Osteoblast (primary cell): Measurements from ENCODE around the gene KCTD13. TPM values are rescaled to one million over a fixed set of nuclear protein-coding genes. Genes with fewer than 3 reads are reported as not detected.

ENCODE experiments used
- DNase-seq: peaks from one replicate; pipeline ENCODE4 v3.0.0; 2011; ENCODE audit warnings: low spot score, mixed read lengths; ENCODE audit not compliant: insufficient read length; ENCODE audit errors: missing footprints
- H2AFZ ChIP-seq: 2 replicates; pipeline ENCODE4 v1.6.0; 2011; ENCODE audit warnings: mild to moderate bottlenecking, low read length
- H3K27ac ChIP-seq: 2 replicates; pipeline ENCODE4 v1.5.1; 2011; ENCODE audit warnings: mild to moderate bottlenecking, low read depth, low read length, moderate library complexity
- H3K27me3 ChIP-seq: 2 replicates; pipeline ENCODE4 v1.6.0; 2012; ENCODE audit warnings: mild to moderate bottlenecking, control low read depth, inconsistent platforms, low read length, moderate library complexity; ENCODE audit not compliant: insufficient read depth
- H3K36me3 ChIP-seq: 2 replicates; pipeline ENCODE4 v1.5.1; 2011; ENCODE audit warnings: mild to moderate bottlenecking, low read length, control low read depth, moderate library complexity; ENCODE audit not compliant: insufficient read depth
- H3K4me1 ChIP-seq: 2 replicates; pipeline ENCODE4 v1.5.1; 2011; ENCODE audit warnings: mild to moderate bottlenecking, low read length, control low read depth, moderate library complexity; ENCODE audit not compliant: insufficient read depth
- H3K4me2 ChIP-seq: 2 replicates; pipeline ENCODE4 v1.6.0; 2011; ENCODE audit warnings: mild to moderate bottlenecking, low read length; ENCODE audit not compliant: insufficient read depth
- H3K4me3 ChIP-seq: fragments of 200-600 bp; sonication (generic); 3 replicates; pipeline ENCODE4 v1.5.1; 2012; ENCODE audit warnings: mild to moderate bottlenecking, low read length, inconsistent platforms; ENCODE audit not compliant: insufficient read depth
- H3K79me2 ChIP-seq: 2 replicates; pipeline ENCODE4 v1.6.0; 2012; ENCODE audit warnings: mild to moderate bottlenecking, low read length, control low read depth, inconsistent platforms; ENCODE audit not compliant: insufficient read depth
- H3K9me3 ChIP-seq: 2 replicates; pipeline ENCODE4 v1.5.1; 2011; ENCODE audit warnings: low read depth, low read length, control low read depth
- H4K20me1 ChIP-seq: 2 replicates; pipeline ENCODE4 v1.6.0; 2012; ENCODE audit warnings: mild to moderate bottlenecking, low read length, control low read depth; ENCODE audit not compliant: insufficient read depth
- CTCF ChIP-seq: IDR thresholded peaks from 2 replicates; pipeline ENCODE4 v1.5.1; 2011; ENCODE audit warnings: mild to moderate bottlenecking, low read depth, low read length, moderate library complexity; ENCODE audit errors: extremely low read depth
- total RNA-seq: library from RNA; depleted of rRNA; stranded (reverse); fragments of >200 nt; gene quantifications from 2 replicates; pipeline ENCODE4 v1.2.3, GENCODE V29; 2012

KCTD13 gene
- total RNA-seq, 1 donor, result 11.9 TPM

GRCh38 chr16:29921034-29921385 lies 5.0 kb downstream of the KCTD13 start:
- H3K4me3 ChIP-seq, result no peak overlapping the region
- H3K36me3 ChIP-seq, result peaks cover 48% of the 10 kb centered on the region
- H3K4me2 ChIP-seq, result no peak overlapping the region
- H3K4me1 ChIP-seq, result peaks cover 6% of the 10 kb centered on the region
- no peaks in the 10 kb centered on the region for H3K27me3 ChIP-seq
- H2AFZ ChIP-seq, result no peak overlapping the region
- H4K20me1 ChIP-seq, result peaks cover 13% of the 10 kb centered on the region
- peak; percentile 58 for DNase-seq
- no peak for TF ChIP-seq CTCF
- H3K79me2 ChIP-seq, result peaks cover 59% of the 10 kb centered on the region
- H3K27ac ChIP-seq, result no peak overlapping the region
- H3K9me3 ChIP-seq, result no peaks in the 10 kb centered on the region

GRCh38 chr16:29920288-29921033 lies 5.6 kb downstream of the KCTD13 start:
- no peak overlapping the region for H3K27ac ChIP-seq
- H3K36me3 ChIP-seq, result peaks cover 48% of the 10 kb centered on the region
- peaks cover 6% of the 10 kb centered on the region for H3K4me1 ChIP-seq
- no peaks in the 10 kb centered on the region for H3K9me3 ChIP-seq
- no peaks in the 10 kb centered on the region for H3K27me3 ChIP-seq
- H3K4me3 ChIP-seq, result no peak overlapping the region
- DNase-seq, result no peak
- H3K4me2 ChIP-seq, result no peak overlapping the region
- H3K79me2 ChIP-seq, result peaks cover 54% of the 10 kb centered on the region
- no peak for TF ChIP-seq CTCF
- peaks cover 13% of the 10 kb centered on the region for H4K20me1 ChIP-seq
- no peak overlapping the region for H2AFZ ChIP-seq

GRCh38 chr16:29916979-29917378 lies 9.0 kb downstream of the KCTD13 start:
- H3K9me3 ChIP-seq, result no peaks in the 10 kb centered on the region
- DNase-seq, result no peak
- no peaks in the 10 kb centered on the region for H3K4me1 ChIP-seq
- no peak overlapping the region for H3K4me3 ChIP-seq
- H3K27me3 ChIP-seq, result no peaks in the 10 kb centered on the region
- no peak overlapping the region for H2AFZ ChIP-seq
- H3K4me2 ChIP-seq, result no peak overlapping the region
- H4K20me1 ChIP-seq, result no peaks in the 10 kb centered on the region
- H3K79me2 ChIP-seq, result peaks cover 25% of the 10 kb centered on the region
- no peak for TF ChIP-seq CTCF
- no peak overlapping the region for H3K27ac ChIP-seq
- H3K36me3 ChIP-seq, result peaks cover 43% of the 10 kb centered on the region

- Histone ChIP-seq H3K4me3 (no peak overlapping the region), H2AFZ (no peak overlapping the region), H4K20me1 (no peaks in the 10 kb centered on the region), H3K4me2 (no peak overlapping the region), H3K36me3 (peaks cover 32% of the 10 kb centered on the region), H3K4me1 (no peaks in the 10 kb centered on the region), H3K79me2 (peaks cover 13% of the 10 kb centered on the region), H3K27me3 (no peaks in the 10 kb centered on the region), H3K9me3 (no peaks in the 10 kb centered on the region), H3K27ac (no peak overlapping the region)
- DNase-seq, result no peak
- TF ChIP-seq CTCF, result no peak
Measured at GRCh38 chr16:29915590-29916247, 10.3 kb downstream of the KCTD13 start.
